ENCODE data around the gene KRT15. TPM values are rescaled to one million over a fixed set of nuclear protein-coding genes. Genes with fewer than 3 reads are reported as not detected.

The KRT15 gene
- total and polyA plus RNA-seq, 2 of the 8 experiments (the other 6 are each of a cell fraction or from before 2014, with no cell fraction given), result 0.11 to 0.13 TPM

- TF ChIP-seq RAD21 (IDR thresholded peaks at IDR 0.05 in 1 of 2, conservative IDR thresholded peaks at IDR 0.05 in 1 of 2; ENCODE audit: low read depth in 2 of 2, low read length in 2 of 2), result no peak
- no peak for TF ChIP-seq SUZ12 (IDR thresholded peaks at IDR 0.05; ENCODE audit: low read length)
- no peak for TF ChIP-seq KDM4A (IDR thresholded peaks at IDR 0.05; ENCODE audit: low read depth, low read length, severe bottlenecking)
- TF ChIP-seq ASH2L (IDR thresholded peaks at IDR 0.05; ENCODE audit: low read length), result no peak
- TF ChIP-seq EZH2 (IDR thresholded peaks at IDR 0.05; ENCODE audit: low read depth, low read length, severe bottlenecking), result no peak
- no peak for TF ChIP-seq ZNF274 (IDR thresholded peaks at IDR 0.05; ENCODE audit: borderline replicate concordance, extremely low read depth, low read length)
- no peak for TF ChIP-seq RFX5 (IDR thresholded peaks at IDR 0.05; ENCODE audit: borderline replicate concordance, low read depth, low read length)
Measured at GRCh38 chr17:41536741-41537613, 18.3 kb upstream of the KRT15 start (continued).
